Loucy (cell line): Measurements from ENCODE around the gene GPX3.

Experiments used
- H2AFZ ChIP-seq: fragments of 200-600 bp; sonication (generic); 2 replicates; pipeline ENCODE4 v1.6.0; 2016; ENCODE audit warnings: antibody characterized with exemption, mild to moderate bottlenecking, low read length, moderate library complexity
- H3F3A ChIP-seq: fragments of 200-600 bp; 2 replicates; pipeline ENCODE4 v1.6.0; 2016; ENCODE audit warnings: antibody characterized with exemption, low read depth, mild to moderate bottlenecking
- H3K27me3 ChIP-seq: fragments of 200-600 bp; sonication (generic); 2 replicates; pipeline ENCODE4 v1.6.1; 2014; ENCODE audit warnings: low read length, mild to moderate bottlenecking; ENCODE audit not compliant: insufficient read depth, poor library complexity, severe bottlenecking
- H3K36me3 ChIP-seq: fragments of 200-600 bp; sonication (generic); 2 replicates; pipeline ENCODE4 v1.6.1; 2016; ENCODE audit warnings: low read length; ENCODE audit not compliant: insufficient read depth
- H3K4me1 ChIP-seq: fragments of 200-600 bp; sonication (generic); 2 replicates; pipeline ENCODE4 v1.5.1; 2014; ENCODE audit warnings: low read length, mild to moderate bottlenecking; ENCODE audit not compliant: insufficient read depth, poor library complexity, severe bottlenecking
- H3K4me2 ChIP-seq: fragments of 200-600 bp; sonication (generic); 2 replicates; pipeline ENCODE4 v1.6.0; 2014; ENCODE audit warnings: antibody characterized with exemption, low read length, low read depth, mild to moderate bottlenecking; ENCODE audit not compliant: poor library complexity, severe bottlenecking
- H3K4me3 ChIP-seq: fragments of 200-600 bp; sonication (generic); 2 replicates; pipeline ENCODE4 v1.5.1; 2014; ENCODE audit warnings: low read length, mild to moderate bottlenecking, mixed read lengths; ENCODE audit not compliant: poor library complexity, severe bottlenecking
- H3K79me2 ChIP-seq: fragments of 200-600 bp; sonication (generic); 2 replicates; pipeline ENCODE4 v1.6.1; 2014; ENCODE audit warnings: low read length; ENCODE audit not compliant: insufficient read depth
- H3K9ac ChIP-seq: fragments of 200-600 bp; sonication (generic); 2 replicates; pipeline ENCODE4 v1.6.0; 2014; ENCODE audit warnings: mild to moderate bottlenecking, low read depth, low read length, moderate library complexity; ENCODE audit not compliant: poor library complexity, severe bottlenecking
- H3K9me2 ChIP-seq: fragments of 200-600 bp; sonication (generic); replicated peaks from 2 replicates; pipeline ENCODE4 v1.6.1; 2016; ENCODE audit warnings: low read depth, low read length, mixed read lengths
- H3K9me3 ChIP-seq: fragments of 200-600 bp; sonication (generic); 2 replicates; pipeline ENCODE4 v1.6.1; 2014; ENCODE audit warnings: mild to moderate bottlenecking, antibody characterized with exemption, low read length, low read depth; ENCODE audit not compliant: insufficient read depth
- H4K20me1 ChIP-seq: fragments of 200-600 bp; sonication (generic); 2 replicates; pipeline ENCODE4 v1.6.0; 2014; ENCODE audit warnings: antibody characterized with exemption, low read length, mild to moderate bottlenecking; ENCODE audit not compliant: insufficient read depth, poor library complexity, severe bottlenecking
- EZH2phosphoT487 ChIP-seq: fragments of 200-600 bp; IDR thresholded peaks from 2 replicates; pipeline ENCODE4 v1.6.1; 2018; ENCODE audit warnings: antibody characterized with exemption, mild to moderate bottlenecking, moderate library complexity, borderline replicate concordance
- TF ChIP-seq, protein P1 (sequence below): fragments of 200-600 bp; sonication (generic); conservative IDR thresholded peaks from 2 replicates; pipeline ENCODE4 v1.5.1; 2014; ENCODE audit warnings: mild to moderate bottlenecking, antibody characterized with exemption, low read length

Gene GPX3

DNA sequence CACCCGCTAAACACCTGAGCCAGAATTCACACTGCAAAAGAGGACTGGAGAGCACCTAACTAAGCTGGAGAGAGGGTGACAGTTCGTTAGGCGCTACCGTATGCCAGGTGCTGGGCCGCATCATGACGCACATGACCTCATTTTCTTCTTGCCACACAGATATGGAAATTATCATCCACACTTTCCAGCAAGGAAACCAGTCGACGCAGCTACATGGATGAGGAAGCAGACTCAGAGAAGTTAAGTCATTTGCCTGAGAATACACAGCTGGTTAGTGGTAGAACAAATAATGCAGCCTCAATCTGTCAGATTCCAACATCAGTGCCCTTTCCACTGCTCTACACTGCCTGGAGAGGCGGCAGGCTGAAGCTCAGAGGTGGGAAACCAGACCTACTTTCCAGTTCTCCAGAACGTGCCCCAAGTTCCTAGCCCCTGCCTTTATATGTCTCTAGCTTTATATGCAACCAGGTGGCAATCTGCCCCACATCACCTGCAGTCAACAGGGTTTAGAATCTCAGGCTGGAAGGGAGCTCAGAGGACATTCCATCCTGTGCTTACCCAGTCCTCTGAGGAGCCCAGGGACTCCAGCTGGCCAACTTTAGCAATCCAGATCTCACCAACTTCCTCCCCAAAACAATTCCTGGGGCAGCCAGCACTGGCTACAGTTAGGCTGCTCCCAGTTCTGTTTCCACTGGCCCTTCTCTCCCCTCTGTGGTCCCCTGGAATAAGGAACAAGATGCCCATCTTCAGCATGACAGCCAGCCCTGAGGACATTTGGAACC, 51.6 kb downstream of the GPX3 start:
- H3K36me3 ChIP-seq, result peaks cover 22% of the 10 kb centered on the region; the same call in 1 of the 2 replicates
- H3K9me2 ChIP-seq, result no peaks in the 10 kb centered on the region
- H4K20me1 ChIP-seq, result peaks cover 60% of the 10 kb centered on the region
- no peaks in the 10 kb centered on the region for H3F3A ChIP-seq
- H3K9ac ChIP-seq, result no peak overlapping the region
- H3K27me3 ChIP-seq, result no peaks in the 10 kb centered on the region
- H3K79me2 ChIP-seq, result peaks cover 98% of the 10 kb centered on the region
- H3K4me3 ChIP-seq, result no peak overlapping the region
- no peak overlapping the region for H2AFZ ChIP-seq
- no peak overlapping the region for H3K4me2 ChIP-seq
- no peaks in the 10 kb centered on the region for H3K9me3 ChIP-seq
- peaks cover 24% of the 10 kb centered on the region for H3K4me1 ChIP-seq
- TF ChIP-seq, protein P1, sequence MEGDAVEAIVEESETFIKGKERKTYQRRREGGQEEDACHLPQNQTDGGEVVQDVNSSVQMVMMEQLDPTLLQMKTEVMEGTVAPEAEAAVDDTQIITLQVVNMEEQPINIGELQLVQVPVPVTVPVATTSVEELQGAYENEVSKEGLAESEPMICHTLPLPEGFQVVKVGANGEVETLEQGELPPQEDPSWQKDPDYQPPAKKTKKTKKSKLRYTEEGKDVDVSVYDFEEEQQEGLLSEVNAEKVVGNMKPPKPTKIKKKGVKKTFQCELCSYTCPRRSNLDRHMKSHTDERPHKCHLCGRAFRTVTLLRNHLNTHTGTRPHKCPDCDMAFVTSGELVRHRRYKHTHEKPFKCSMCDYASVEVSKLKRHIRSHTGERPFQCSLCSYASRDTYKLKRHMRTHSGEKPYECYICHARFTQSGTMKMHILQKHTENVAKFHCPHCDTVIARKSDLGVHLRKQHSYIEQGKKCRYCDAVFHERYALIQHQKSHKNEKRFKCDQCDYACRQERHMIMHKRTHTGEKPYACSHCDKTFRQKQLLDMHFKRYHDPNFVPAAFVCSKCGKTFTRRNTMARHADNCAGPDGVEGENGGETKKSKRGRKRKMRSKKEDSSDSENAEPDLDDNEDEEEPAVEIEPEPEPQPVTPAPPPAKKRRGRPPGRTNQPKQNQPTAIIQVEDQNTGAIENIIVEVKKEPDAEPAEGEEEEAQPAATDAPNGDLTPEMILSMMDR, result no peak
- no peak for TF ChIP-seq EZH2phosphoT487

DNA sequence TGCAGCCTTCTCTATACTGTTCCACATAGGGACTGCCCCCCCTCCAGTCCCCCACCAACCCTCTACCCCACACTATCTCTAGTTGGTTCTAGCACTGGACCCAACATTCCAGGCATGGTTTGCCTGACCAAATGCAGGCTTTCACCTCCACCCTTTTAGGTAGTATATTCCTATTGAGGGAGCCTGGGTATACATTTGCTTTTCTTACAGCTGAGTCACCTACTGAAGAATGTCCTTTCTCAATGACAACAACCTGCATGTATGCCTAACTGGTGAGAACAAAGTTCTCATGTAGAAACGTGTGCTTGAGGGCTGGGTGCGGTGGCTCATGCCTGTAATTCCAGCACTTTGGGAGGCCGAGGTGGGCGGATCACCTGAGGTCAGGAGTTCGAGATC, 52.2 kb downstream of the GPX3 start:
- H3F3A ChIP-seq, result no peaks in the 10 kb centered on the region
- H3K4me2 ChIP-seq, result no peak overlapping the region
- peaks cover 61% of the 10 kb centered on the region for H4K20me1 ChIP-seq
- peaks cover 98% of the 10 kb centered on the region for H3K79me2 ChIP-seq
- no peak overlapping the region for H2AFZ ChIP-seq
- no peaks in the 10 kb centered on the region for H3K9me2 ChIP-seq
- H3K36me3 ChIP-seq, result peaks cover 16% of the 10 kb centered on the region; the same call in 1 of the 2 replicates
- TF ChIP-seq EZH2phosphoT487, result no peak
- TF ChIP-seq, protein P1, result no peak
- no peak overlapping the region for H3K4me3 ChIP-seq
- no peak overlapping the region for H3K9ac ChIP-seq
- H3K27me3 ChIP-seq, result no peaks in the 10 kb centered on the region
- H3K4me1 ChIP-seq, result peaks cover 29% of the 10 kb centered on the region
- no peaks in the 10 kb centered on the region for H3K9me3 ChIP-seq

DNA sequence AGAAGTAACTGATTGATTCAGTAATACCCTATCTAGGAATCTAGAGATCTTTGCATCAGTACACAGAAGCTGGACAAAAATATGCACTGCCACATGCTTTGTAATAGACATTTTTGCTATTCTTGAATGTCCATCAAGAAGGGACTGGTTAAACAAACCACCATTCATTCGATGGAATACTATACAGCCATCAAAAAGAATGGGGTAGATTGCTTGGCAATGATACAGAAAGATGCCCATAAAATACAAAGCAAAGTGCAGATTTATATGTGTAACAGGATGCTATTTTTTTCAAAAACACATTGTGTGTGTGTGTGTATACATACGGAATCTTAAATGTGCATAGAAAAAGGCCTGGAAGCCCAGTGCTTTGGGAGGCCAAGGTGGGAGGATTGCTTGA, 52.9 kb downstream of the GPX3 start:
- Histone ChIP-seq H2AFZ (no peak overlapping the region), H3K9ac (no peak overlapping the region), H3K4me1 (peaks cover 34% of the 10 kb centered on the region), H3K9me2 (no peaks in the 10 kb centered on the region), H3K27me3 (no peaks in the 10 kb centered on the region), H3K36me3 (peaks cover 9% of the 10 kb centered on the region; the same call in 1 of the 2 replicates), H3K4me2 (no peak overlapping the region), H3K79me2 (peaks cover 98% of the 10 kb centered on the region), H4K20me1 (peaks cover 61% of the 10 kb centered on the region), H3F3A (no peaks in the 10 kb centered on the region), H3K9me3 (no peaks in the 10 kb centered on the region), H3K4me3 (no peak overlapping the region)
- TF ChIP-seq EZH2phosphoT487, result no peak
- TF ChIP-seq, protein P1, result no peak
